Effector CD8-positive, alpha-beta T cell (primary cell): Measurements from ENCODE around the gene PLA2G2C.
"Not testable (repeated sequence)": the region's sequence is repeated elsewhere in the genome, so short reads cannot be mapped to it uniquely, and the experiment has no call there.

ENCODE experiments used
- DNase-seq: peaks from one replicate; lab custom pipeline; 2025; lab: John Stamatoyannopoulos, UW

Gene PLA2G2C

GRCh38 chr1:20130518-20130917 is 55.8 kb downstream of the PLA2G2C start:
- not testable (repeated sequence) for DNase-seq

GRCh38 chr1:20126806-20127440 is 59.4 kb downstream of the PLA2G2C start:
- no peak for DNase-seq

- DNase-seq = no peak
Observed at GRCh38 chr1:20126041-20126805, 60.1 kb downstream of the PLA2G2C start.

GRCh38 chr1:20125100-20125499 is 61.2 kb downstream of the PLA2G2C start:
- no peak for DNase-seq

GRCh38 chr1:20124456-20125057 is 61.8 kb downstream of the PLA2G2C start:
- no peak for DNase-seq

GRCh38 chr1:20123722-20124455 is 62.4 kb downstream of the PLA2G2C start:
- no peak for DNase-seq

GRCh38 chr1:20120796-20121195 is 65.5 kb downstream of the PLA2G2C start:
- no peak for DNase-seq

GRCh38 chr1:20119347-20119746 is 67.0 kb downstream of the PLA2G2C start, which contains the start of gene PLA2G2D:
PLA2G2D (minus strand) TSS chr1:20119536; CDS start chr1:20119498, 38 bp downstream.
- DNase-seq = no peak

- no peak for DNase-seq
Observed at GRCh38 chr1:20117236-20117635, 69.1 kb downstream of the PLA2G2C start.

GRCh38 chr1:20115916-20116315 is 70.4 kb downstream of the PLA2G2C start:
- DNase-seq = no peak

- no peak for DNase-seq
Observed at GRCh38 chr1:20115479-20115878, 70.8 kb downstream of the PLA2G2C start.

- DNase-seq = no peak
Observed at GRCh38 chr1:20114021-20114648, 72.2 kb downstream of the PLA2G2C start.
